ENCODE data around the gene EIF3F.

DNA sequence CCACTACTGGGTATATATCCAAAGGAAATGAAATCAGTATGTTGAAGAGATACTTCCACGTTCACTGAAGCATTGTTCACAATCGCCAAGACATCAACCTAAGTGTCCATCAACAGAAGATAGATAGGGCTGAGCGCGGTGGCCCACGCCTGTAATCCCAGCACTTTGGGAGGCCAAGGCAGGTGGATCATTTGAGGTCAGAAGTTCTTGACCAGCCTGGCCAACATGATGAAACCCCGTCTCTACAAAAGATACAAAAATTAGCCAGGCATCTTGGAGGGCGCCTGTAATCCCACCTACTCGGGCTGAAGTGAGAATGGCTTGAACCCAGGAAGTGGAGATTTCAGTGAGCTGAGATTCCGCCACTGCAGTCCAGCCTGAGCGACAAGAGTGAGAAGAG lies 12.7 kb downstream of the EIF3F start:
- no peak for TF ChIP-seq EP300 (IDR thresholded peaks at IDR 0.05; ENCODE audit: borderline replicate concordance)
- TF ChIP-seq, protein P1, sequence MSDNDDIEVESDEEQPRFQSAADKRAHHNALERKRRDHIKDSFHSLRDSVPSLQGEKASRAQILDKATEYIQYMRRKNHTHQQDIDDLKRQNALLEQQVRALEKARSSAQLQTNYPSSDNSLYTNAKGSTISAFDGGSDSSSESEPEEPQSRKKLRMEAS (IDR thresholded peaks at IDR 0.05): no peak
- TF ChIP-seq, protein P2, sequence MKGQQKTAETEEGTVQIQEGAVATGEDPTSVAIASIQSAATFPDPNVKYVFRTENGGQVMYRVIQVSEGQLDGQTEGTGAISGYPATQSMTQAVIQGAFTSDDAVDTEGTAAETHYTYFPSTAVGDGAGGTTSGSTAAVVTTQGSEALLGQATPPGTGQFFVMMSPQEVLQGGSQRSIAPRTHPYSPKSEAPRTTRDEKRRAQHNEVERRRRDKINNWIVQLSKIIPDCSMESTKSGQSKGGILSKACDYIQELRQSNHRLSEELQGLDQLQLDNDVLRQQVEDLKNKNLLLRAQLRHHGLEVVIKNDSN (IDR thresholded peaks at IDR 0.05): no peak
